Testis (tissue), 3 donors: ENCODE results near the gene MATCAP1. TPM values are rescaled to one million over a fixed set of nuclear protein-coding genes. Genes with fewer than 3 reads are reported as not detected.
A peak's percentile ranks its signal among the peaks of the same experiment; 100 is the strongest.

Experiments
- DNase-seq: peaks from one replicate; pipeline ENCODE4 v3.0.0-alpha.2; 2019
- H3K27ac ChIP-seq, 2 donors: fragments of 200-600 bp; sonication (generic); one replicate each; pipeline ENCODE4 v1.5.1; 2019
- H3K27me3 ChIP-seq: fragments of 200-600 bp; sonication (generic); one replicate; pipeline ENCODE4 v1.5.1; 2019
- H3K36me3 ChIP-seq: fragments of 200-600 bp; sonication (generic); one replicate; pipeline ENCODE4 v1.5.1; 2017; ENCODE audit warnings: low read depth; ENCODE audit errors: missing control alignments
- H3K4me1 ChIP-seq: fragments of 200-600 bp; sonication (generic); one replicate; pipeline ENCODE4 v1.5.1; 2019
- H3K4me3 ChIP-seq, 2 donors: fragments of 200-600 bp; sonication (generic); one replicate each; pipeline ENCODE4 v1.5.1; 2017 to 2019
- H3K9me3 ChIP-seq: fragments of 200-600 bp; sonication (generic); one replicate; pipeline ENCODE4 v1.5.1; 2017
- CTCF ChIP-seq, 3 experiments: fragments of 450-650 bp in 2 of 3; fragments of 200-600 bp in 1 of 3; sonication (generic) in 1 of 3; IDR thresholded peaks; one replicate each; pipeline ENCODE4 v1.5.1; 2016 to 2019; ENCODE audit warnings: antibody characterized with exemption in 3 of 3, mild to moderate bottlenecking in 2 of 3, moderate library complexity in 1 of 3
- POLR2A ChIP-seq: fragments of 450-650 bp; IDR thresholded peaks from one replicate; pipeline ENCODE4 v1.6.1; 2017; ENCODE audit warnings: antibody characterized with exemption, mild to moderate bottlenecking, moderate library complexity
- WGBS, 2 donors: methylation state at CpG; one replicate each; pipeline ENCODE4 v1.1.5; 2018; 5-methylcytosine and 5-hydroxymethylcytosine counted together
- intact Hi-C: fragments of 100-400 bp; cut with DNase I; formaldehyde crosslinking; loops from one replicate; pipeline ENCODE4 v1.15.1; 2023; ENCODE audit warnings: low total_unique reads
- polyA plus RNA-seq: library from polyadenylated mRNA; stranded (reverse); fragments of 350-450 nt; fragmentation: Illumina TruSeq; extraction: RNeasy Lipid Tissue Mini Kit (QIAGEN cat#74804); gene quantifications from one replicate; pipeline ENCODE4 v1.2.3, GENCODE V29; 2014; ENCODE audit warnings: low read depth, low replicate concordance; ENCODE audit not compliant: insufficient read depth
- total RNA-seq, 2 donors: library from RNA; depleted of rRNA; stranded (reverse); fragments of >200 nt; gene quantifications; one replicate each; pipeline ENCODE4 v1.2.3, GENCODE V29; 2016

Gene MATCAP1
- total and polyA plus RNA-seq, 3 donors from 2014 or later = 44.6 to 89.4 (median 65.1) TPM

- no peaks in the 10 kb centered on the region for H3K36me3 ChIP-seq
- H3K9me3 ChIP-seq = no peaks in the 10 kb centered on the region
- DNase-seq = no peak
- intact Hi-C loops = loop anchor here (5.0 kb wide), 1 partner anchor 181 kb away; no protein-coding TSS in a partner anchor
- no peak overlapping the region for H3K4me3 ChIP-seq
- H3K4me1 ChIP-seq = peaks cover 16% of the 10 kb centered on the region
- no peaks in the 10 kb centered on the region for H3K27me3 ChIP-seq
- no peak overlapping the region for H3K27ac ChIP-seq
- 78 to 83% methylated on average over 7 of the region's 7 CpGs for WGBS, 2 donors
- TF ChIP-seq POLR2A = no peak
- TF ChIP-seq CTCF (IDR thresholded peaks at IDR 0.05) = no peak
Observed at GRCh38 chr16:67157892-67158635, 25.7 kb downstream of the MATCAP1 start.

- WGBS, 2 donors = 57 to 69% methylated on average over 7 of the region's 7 CpGs
- peaks cover 16% of the 10 kb centered on the region for H3K4me1 ChIP-seq
Observed at GRCh38 chr16:67157106-67157748, 26.5 kb downstream of the MATCAP1 start.

GRCh38 chr16:67156143-67156844 is 27.5 kb downstream of the MATCAP1 start:
- TF ChIP-seq CTCF (IDR thresholded peaks at IDR 0.05) (no peak), POLR2A (no peak)
- peaks cover 17% of the 10 kb centered on the region for H3K4me1 ChIP-seq
- intact Hi-C loops = loop anchor here (5.0 kb wide), 1 partner anchor 179 kb away; no protein-coding TSS in a partner anchor

More at GRCh38 chr16:67157106-67157748, 26.5 kb downstream of the MATCAP1 start:
- Histone ChIP-seq H3K36me3 (no peaks in the 10 kb centered on the region), H3K9me3 (no peaks in the 10 kb centered on the region), H3K4me3 (no peak overlapping the region), H3K27ac (no peak overlapping the region), H3K27me3 (no peaks in the 10 kb centered on the region)
- intact Hi-C loops = loop anchor here (5.0 kb wide), 1 partner anchor 180 kb away; no protein-coding TSS in a partner anchor
- no peak for TF ChIP-seq CTCF (IDR thresholded peaks at IDR 0.05)
- no peak for TF ChIP-seq POLR2A
- DNase-seq = no peak

GRCh38 chr16:67155295-67156142 is 28.2 kb downstream of the MATCAP1 start:
- Histone ChIP-seq H3K36me3 (no peaks in the 10 kb centered on the region), H3K9me3 (no peaks in the 10 kb centered on the region), H3K4me3 (peak overlapping the region; percentile 29 to 50), H3K4me1 (peaks cover 16% of the 10 kb centered on the region), H3K27ac (no peak overlapping the region), H3K27me3 (no peaks in the 10 kb centered on the region)
- intact Hi-C loops = loop anchor here (5.0 kb wide), 1 partner anchor 178 kb away; no protein-coding TSS in a partner anchor
- peak; percentile 80 for DNase-seq
- WGBS, 2 donors = 13 to 36% methylated on average over 15 to 53 of the region's 74 CpGs
- TF ChIP-seq POLR2A (no peak), CTCF (IDR thresholded peaks at IDR 0.05) (peak; percentile 97 to 98 (median 98))

More at GRCh38 chr16:67156143-67156844, 27.5 kb downstream of the MATCAP1 start:
- Histone ChIP-seq H3K4me3 (no peak overlapping the region), H3K27ac (no peak overlapping the region), H3K36me3 (no peaks in the 10 kb centered on the region), H3K27me3 (no peaks in the 10 kb centered on the region), H3K9me3 (no peaks in the 10 kb centered on the region)
- no peak for DNase-seq
- WGBS, 2 donors = 57 to 72% methylated on average over 14 to 15 of the region's 15 CpGs
